ENCODE results near the gene NDRG4.

NDRG4 gene

GRCh38 chr16:58499615-58500351 is at the start of gene NDRG4:
Gene NDRG4, plus strand, starts transcription at chr16:58500143. Its CDS starts 106 bp downstream, at chr16:58500249.
- DNase-seq (ENCODE audit: low read depth in 4 of 4, low spot score in 1 of 4), result no peak

- no peak for DNase-seq (ENCODE audit: low read depth in 4 of 4, low spot score in 1 of 4)
Observed at GRCh38 chr16:58450590-58450989, 49.4 kb upstream of the NDRG4 start.

- no peak for DNase-seq (ENCODE audit: low read depth in 4 of 4, low spot score in 1 of 4)
Observed at GRCh38 chr16:58451265-58451689, 48.7 kb upstream of the NDRG4 start.

- no peak for DNase-seq (ENCODE audit: low read depth in 4 of 4, low spot score in 1 of 4)
Observed at GRCh38 chr16:58451945-58452401, 48.0 kb upstream of the NDRG4 start.

- no peak for DNase-seq (ENCODE audit: low read depth in 4 of 4, low spot score in 1 of 4)
Observed at GRCh38 chr16:58452640-58453039, 47.3 kb upstream of the NDRG4 start.

GRCh38 chr16:58454178-58454577 is 45.8 kb upstream of the NDRG4 start:
- no peak for DNase-seq (ENCODE audit: low read depth in 4 of 4, low spot score in 1 of 4)

- no peak for DNase-seq (ENCODE audit: low read depth in 4 of 4, low spot score in 1 of 4)
Observed at GRCh38 chr16:58454856-58455255, 45.1 kb upstream of the NDRG4 start.

GRCh38 chr16:58455750-58456149 is 44.2 kb upstream of the NDRG4 start:
- DNase-seq (ENCODE audit: low read depth in 4 of 4, low spot score in 1 of 4), result no peak

GRCh38 chr16:58456193-58456592 is 43.8 kb upstream of the NDRG4 start:
- no peak for DNase-seq (ENCODE audit: low read depth in 4 of 4, low spot score in 1 of 4)

- DNase-seq (ENCODE audit: low read depth in 4 of 4, low spot score in 1 of 4), result no peak
Observed at GRCh38 chr16:58458606-58459343, 41.2 kb upstream of the NDRG4 start.

- peak in 3 of 4 experiments; percentile 17 to 47 (median 37) for DNase-seq (ENCODE audit: low read depth in 4 of 4, low spot score in 1 of 4)
Observed at GRCh38 chr16:58459344-58460218, 40.4 kb upstream of the NDRG4 start.

- DNase-seq (ENCODE audit: low read depth in 4 of 4, low spot score in 1 of 4), result no peak
Observed at GRCh38 chr16:58460219-58460610, 39.7 kb upstream of the NDRG4 start.

- DNase-seq (ENCODE audit: low read depth in 4 of 4, low spot score in 1 of 4), result no peak
Observed at GRCh38 chr16:58461056-58461455, 38.9 kb upstream of the NDRG4 start.

- DNase-seq (ENCODE audit: low read depth in 4 of 4, low spot score in 1 of 4), result no peak
Observed at GRCh38 chr16:58461640-58462039, 38.3 kb upstream of the NDRG4 start.

GRCh38 chr16:58462089-58462488 is 37.9 kb upstream of the NDRG4 start:
- DNase-seq (ENCODE audit: low read depth in 4 of 4, low spot score in 1 of 4), result no peak

GRCh38 chr16:58462499-58462996 is 37.4 kb upstream of the NDRG4 start:
- DNase-seq (ENCODE audit: low read depth in 4 of 4, low spot score in 1 of 4), result no peak

- DNase-seq (ENCODE audit: low read depth in 4 of 4, low spot score in 1 of 4), result no peak
Observed at GRCh38 chr16:58462997-58463941, 36.7 kb upstream of the NDRG4 start.

GRCh38 chr16:58464047-58464915 is 35.7 kb upstream of the NDRG4 start:
- no peak for DNase-seq (ENCODE audit: low read depth in 4 of 4, low spot score in 1 of 4)

Measured in stimulated activated CD4-positive, alpha-beta T cell treated with anti-CD3 and anti-CD28 coated beads, Interleukin-1b, Interleukin-23, amount 100 ng/mL, for 24 hours (primary cell).